Neutrophil (primary cell): Measurements from ENCODE around the gene GATD1.

ENCODE experiments used
- H3K27ac ChIP-seq: fragments of 200-600 bp; sonication (generic); 2 replicates; pipeline ENCODE4 v1.5.1; 2016; ENCODE audit warnings: mild to moderate bottlenecking, moderate library complexity
- H3K27me3 ChIP-seq: fragments of 200-600 bp; sonication (generic); 2 replicates; pipeline ENCODE4 v1.6.0; 2016; ENCODE audit warnings: mild to moderate bottlenecking
- H3K36me3 ChIP-seq: fragments of 200-600 bp; sonication (generic); 2 replicates; pipeline ENCODE4 v1.5.1; 2017
- H3K4me1 ChIP-seq, 2 experiments: fragments of 200-600 bp in 1 of 2; sonication (generic) in 1 of 2; 1 replicate in 1 of 2; 2 replicates in 1 of 2; pipeline versions ENCODE4 v1.5.1 to v1.6.1; 2013 to 2016; ENCODE audit warnings: low read depth in 1 of 2, low read length in 1 of 2, mild to moderate bottlenecking in 1 of 2, moderate library complexity in 1 of 2; ENCODE audit not compliant: control insufficient read depth in 1 of 2, insufficient read depth in 1 of 2
- H3K4me3 ChIP-seq, 2 experiments: fragments of 200-600 bp in 1 of 2; sonication (generic) in 1 of 2; 1 replicate in 1 of 2; 2 replicates in 1 of 2; pipeline ENCODE4 v1.5.1; 2013 to 2016; ENCODE audit warnings: low read depth in 1 of 2, low read length in 1 of 2, mild to moderate bottlenecking in 1 of 2, moderate library complexity in 1 of 2
- H3K9me3 ChIP-seq: fragments of 200-600 bp; sonication (generic); 2 replicates; pipeline ENCODE4 v1.5.1; 2016
- CTCF ChIP-seq: fragments of 200-600 bp; sonication (generic); IDR thresholded peaks from 2 replicates; pipeline ENCODE4 v1.5.1; 2016; ENCODE audit warnings: antibody characterized with exemption

Gene GATD1

GRCh38 chr11:723120-723883, 54.0 kb downstream of the GATD1 start:
- H3K4me1 ChIP-seq, result peaks cover 50 to 61% of the 10 kb centered on the region in 2 experiments
- peak overlapping the region in 1 of 2 experiments; percentile 28 for H3K4me3 ChIP-seq
- TF ChIP-seq CTCF, result peak; percentile 79
- H3K27me3 ChIP-seq, result peaks cover 74% of the 10 kb centered on the region
- peak overlapping the region; percentile 10 for H3K27ac ChIP-seq
- no peaks in the 10 kb centered on the region for H3K36me3 ChIP-seq
- no peaks in the 10 kb centered on the region for H3K9me3 ChIP-seq

- peaks cover 83% of the 10 kb centered on the region for H3K27me3 ChIP-seq
- no peaks in the 10 kb centered on the region for H3K9me3 ChIP-seq
- peak overlapping the region in 1 of 2 experiments; percentile 49 for H3K4me3 ChIP-seq
- peaks cover 41 to 52% of the 10 kb centered on the region in 2 experiments for H3K4me1 ChIP-seq
- TF ChIP-seq CTCF, result no peak
- H3K27ac ChIP-seq, result peak overlapping the region; percentile 48
- no peaks in the 10 kb centered on the region for H3K36me3 ChIP-seq
Measured at GRCh38 chr11:722346-722811, 54.9 kb downstream of the GATD1 start.

GRCh38 chr11:721741-722345, 55.4 kb downstream of the GATD1 start:
- Histone ChIP-seq H3K4me3 (peak overlapping the region; percentile 49 to 55), H3K9me3 (no peaks in the 10 kb centered on the region), H3K36me3 (no peaks in the 10 kb centered on the region), H3K4me1 (peaks cover 35 to 46% of the 10 kb centered on the region in 2 experiments), H3K27ac (peak overlapping the region; percentile 48), H3K27me3 (peaks cover 89% of the 10 kb centered on the region)
- TF ChIP-seq CTCF, result no peak

DNA sequence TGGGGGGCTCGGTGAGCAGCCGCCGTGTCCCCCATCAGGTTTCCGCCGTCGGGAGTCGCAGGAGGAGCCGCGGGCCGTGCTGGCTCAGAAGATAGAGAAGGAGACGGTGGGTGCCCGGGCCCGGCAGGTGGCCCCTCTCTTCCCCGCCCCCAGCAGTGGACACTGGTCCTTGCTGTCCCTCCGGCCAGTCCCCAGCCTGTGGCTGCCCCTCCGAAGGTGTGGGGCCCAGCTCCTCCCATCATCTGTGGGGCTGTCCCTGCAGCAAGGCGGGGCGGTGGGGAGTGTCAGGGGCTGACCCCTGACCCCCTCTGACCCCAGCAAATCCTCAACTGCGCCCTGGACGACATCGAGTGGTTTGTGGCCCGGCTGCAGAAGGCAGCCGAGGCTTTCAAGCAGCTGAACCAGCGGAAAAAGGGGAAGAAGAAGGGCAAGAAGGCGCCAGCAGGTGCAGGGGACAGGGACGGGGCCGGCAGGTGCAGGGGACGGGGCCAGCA, 56.0 kb downstream of the GATD1 start:
- no peaks in the 10 kb centered on the region for H3K36me3 ChIP-seq
- peaks cover 94% of the 10 kb centered on the region for H3K27me3 ChIP-seq
- peak overlapping the region; percentile 49 to 55 for H3K4me3 ChIP-seq
- no peaks in the 10 kb centered on the region for H3K9me3 ChIP-seq
- peaks cover 30 to 41% of the 10 kb centered on the region in 2 experiments for H3K4me1 ChIP-seq
- peak overlapping the region; percentile 3 for H3K27ac ChIP-seq
- TF ChIP-seq CTCF, result no peak

- Histone ChIP-seq H3K27ac (no peak overlapping the region), H3K36me3 (no peaks in the 10 kb centered on the region), H3K4me3 (peak overlapping the region; percentile 49 to 55), H3K9me3 (no peaks in the 10 kb centered on the region), H3K4me1 (peaks cover 30 to 35% of the 10 kb centered on the region in 2 experiments), H3K27me3 (peaks cover 94% of the 10 kb centered on the region)
- TF ChIP-seq CTCF, result no peak
Measured at GRCh38 chr11:720642-721246, 56.5 kb downstream of the GATD1 start.
